SU-DHL-6 (cell line): ENCODE results near the gene FBLN7.
"Not testable (repeated sequence)": the region's sequence is repeated elsewhere in the genome, so short reads cannot be mapped to it uniquely, and the experiment has no call there.

Experiments
- H2AFZ ChIP-seq: fragments of 200-600 bp; sonication (generic); 2 replicates; pipeline ENCODE4 v1.6.1; 2014; ENCODE audit warnings: low read depth, mild to moderate bottlenecking, moderate library complexity, mixed read lengths, antibody characterized with exemption, low read length; ENCODE audit not compliant: severe bottlenecking
- H3F3A ChIP-seq: fragments of 200-600 bp; shearing (Covaris generic); 2 replicates; pipeline ENCODE4 v1.6.0; 2016; ENCODE audit warnings: antibody characterized with exemption, mild to moderate bottlenecking; ENCODE audit not compliant: insufficient read depth
- H3K27ac ChIP-seq: fragments of 200-600 bp; sonication (generic); 2 replicates; pipeline ENCODE4 v1.5.1; 2016; ENCODE audit warnings: low read depth, mild to moderate bottlenecking, low read length, moderate library complexity, mixed read lengths
- H3K27me3 ChIP-seq: fragments of 200-600 bp; sonication (generic), shearing (Covaris generic); 2 replicates; pipeline ENCODE4 v1.6.0; 2014; ENCODE audit warnings: mild to moderate bottlenecking, low read length
- H3K36me3 ChIP-seq: fragments of 200-600 bp; sonication (generic); 2 replicates; pipeline ENCODE4 v1.6.1; 2014; ENCODE audit warnings: mild to moderate bottlenecking, low read length, mixed read lengths
- H3K4me2 ChIP-seq: fragments of 300-600, 200-600 bp; shearing (Covaris generic), sonication (generic); 2 replicates; pipeline ENCODE4 v1.6.0; 2014; ENCODE audit warnings: low read length, low read depth, mild to moderate bottlenecking; ENCODE audit not compliant: poor library complexity, severe bottlenecking
- H3K4me3 ChIP-seq: fragments of 200-600 bp; sonication (generic); 2 replicates; pipeline ENCODE4 v1.5.1; 2014; ENCODE audit warnings: antibody characterized with exemption, low read length, mild to moderate bottlenecking, mixed read lengths; ENCODE audit not compliant: insufficient read depth, poor library complexity, severe bottlenecking
- H3K79me2 ChIP-seq: fragments of 200-600 bp; sonication (generic); 2 replicates; pipeline ENCODE4 v1.6.1; 2014; ENCODE audit warnings: mild to moderate bottlenecking, low read length, moderate library complexity; ENCODE audit not compliant: insufficient read depth
- H3K9ac ChIP-seq: fragments of 200-600 bp; sonication (generic); 2 replicates; pipeline ENCODE4 v1.7.0; 2014; ENCODE audit warnings: mild to moderate bottlenecking, low read length
- H3K9me2 ChIP-seq: fragments of 200-600 bp; sonication (generic); replicated peaks from 2 replicates; pipeline ENCODE4 v1.6.1; 2014; ENCODE audit warnings: low read length; ENCODE audit not compliant: insufficient read depth
- H3K9me3 ChIP-seq: fragments of 200-600 bp; sonication (generic); 2 replicates; pipeline ENCODE4 v1.6.1; 2014; ENCODE audit warnings: low read length, mixed read lengths; ENCODE audit not compliant: insufficient read depth
- H4K20me1 ChIP-seq: fragments of 200-600 bp; sonication (generic); 2 replicates; pipeline ENCODE4 v1.6.1; 2014; ENCODE audit warnings: low read depth, mild to moderate bottlenecking, antibody characterized with exemption, low read length, moderate library complexity, mixed read lengths
- CTCF ChIP-seq: fragments of 200-600 bp; sonication (generic); IDR thresholded peaks from one replicate; pipeline ENCODE4 v1.5.1; 2017; ENCODE audit warnings: antibody characterized with exemption, mild to moderate bottlenecking, low read length, moderate library complexity; ENCODE audit not compliant: insufficient read depth, poor library complexity, severe bottlenecking
- EZH2phosphoT487 ChIP-seq: fragments of 200-600 bp; sonication (generic), shearing (Covaris generic); conservative IDR thresholded peaks from 2 replicates; pipeline ENCODE4 v1.6.1; 2018; ENCODE audit warnings: mild to moderate bottlenecking, antibody characterized with exemption, low read length, moderate library complexity, mixed read lengths

The FBLN7 gene

GRCh38 chr2:112108178-112108832 is 29.9 kb upstream of the FBLN7 start:
- H3K36me3 ChIP-seq: peaks cover 67% of the 10 kb centered on the region
- no peak for TF ChIP-seq EZH2phosphoT487
- TF ChIP-seq CTCF: no peak
- no peaks in the 10 kb centered on the region for H3K79me2 ChIP-seq
- H3K9me3 ChIP-seq: peaks cover 17% of the 10 kb centered on the region; the same call in 1 of the 2 replicates
- H2AFZ ChIP-seq: no peak overlapping the region
- no peak overlapping the region for H3K4me3 ChIP-seq
- H3K27ac ChIP-seq: no peak overlapping the region
- H3K27me3 ChIP-seq: no peaks in the 10 kb centered on the region
- H3K9me2 ChIP-seq: no peaks in the 10 kb centered on the region
- no peaks in the 10 kb centered on the region for H3F3A ChIP-seq
- no peak overlapping the region for H3K4me2 ChIP-seq
- H3K9ac ChIP-seq: no peak overlapping the region
- no peaks in the 10 kb centered on the region for H4K20me1 ChIP-seq

DNA sequence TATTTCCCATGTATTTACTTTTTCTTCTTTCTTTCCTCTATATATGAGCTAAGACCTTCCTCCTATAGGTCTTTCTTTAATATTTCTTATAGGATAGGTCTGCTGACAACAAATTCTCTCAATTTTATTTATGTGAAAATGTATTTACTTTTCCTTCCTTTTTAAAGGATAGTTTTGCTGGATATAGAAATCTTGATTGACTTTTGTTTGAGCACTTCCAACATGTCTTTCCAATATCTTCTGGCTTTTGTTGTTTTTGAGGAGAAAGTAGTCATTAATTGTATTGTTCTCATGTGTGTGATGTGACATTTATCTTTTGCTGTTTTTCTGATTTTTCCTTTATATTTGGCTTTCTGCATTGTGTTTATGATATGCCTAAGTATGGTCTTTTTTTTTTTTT is 28.9 kb upstream of the FBLN7 start:
- no peaks in the 10 kb centered on the region for H3F3A ChIP-seq
- H3K9me3 ChIP-seq: peaks cover 17% of the 10 kb centered on the region; the same call in 1 of the 2 replicates
- TF ChIP-seq CTCF (no peak), EZH2phosphoT487 (no peak)

DNA sequence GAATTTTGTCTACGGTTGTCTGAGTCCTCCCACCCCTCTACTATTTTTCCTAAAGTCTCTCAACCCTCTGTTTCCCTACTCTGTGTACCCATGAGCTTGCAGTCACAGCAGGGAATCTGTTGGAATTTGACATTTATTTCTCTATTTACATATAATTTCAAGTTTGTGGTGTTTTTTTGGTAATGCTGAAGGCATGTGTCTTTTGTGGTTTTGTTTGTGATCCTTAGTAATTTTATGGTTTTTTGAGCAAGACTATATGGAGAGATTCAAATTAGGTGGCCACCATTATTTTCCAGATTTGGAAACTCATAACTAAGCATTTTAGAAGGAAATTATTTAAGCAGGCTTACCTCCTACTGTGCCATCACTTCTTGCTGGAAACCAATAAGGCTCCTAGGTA is 27.2 kb upstream of the FBLN7 start:
- no peaks in the 10 kb centered on the region for H3F3A ChIP-seq
- no peak overlapping the region for H3K4me3 ChIP-seq
- no peak for TF ChIP-seq EZH2phosphoT487
- no peak for TF ChIP-seq CTCF
- no peak overlapping the region for H3K9ac ChIP-seq
- H4K20me1 ChIP-seq: no peaks in the 10 kb centered on the region
- no peak overlapping the region for H3K27ac ChIP-seq
- H3K36me3 ChIP-seq: peaks cover 59% of the 10 kb centered on the region
- H3K27me3 ChIP-seq: no peaks in the 10 kb centered on the region
- no peaks in the 10 kb centered on the region for H3K79me2 ChIP-seq
- H3K4me2 ChIP-seq: no peak overlapping the region
- peaks cover 17% of the 10 kb centered on the region; the same call in 1 of the 2 replicates for H3K9me3 ChIP-seq
- H2AFZ ChIP-seq: no peak overlapping the region
- no peaks in the 10 kb centered on the region for H3K9me2 ChIP-seq

More for the DNA sequence above, 28.9 kb upstream of the FBLN7 start:
- no peak overlapping the region for H3K9ac ChIP-seq
- H3K9me2 ChIP-seq: no peaks in the 10 kb centered on the region
- H3K36me3 ChIP-seq: peaks cover 66% of the 10 kb centered on the region
- no peak overlapping the region for H3K4me3 ChIP-seq
- no peaks in the 10 kb centered on the region for H3K79me2 ChIP-seq
- no peak overlapping the region for H3K27ac ChIP-seq
- H4K20me1 ChIP-seq: no peaks in the 10 kb centered on the region
- no peak overlapping the region for H2AFZ ChIP-seq
- H3K4me2 ChIP-seq: no peak overlapping the region
- no peaks in the 10 kb centered on the region for H3K27me3 ChIP-seq

GRCh38 chr2:112113354-112113753 is 24.8 kb upstream of the FBLN7 start:
- H3K9me2 ChIP-seq, H4K20me1 ChIP-seq, H3K9ac ChIP-seq, H3F3A ChIP-seq, H3K27me3 ChIP-seq, H3K4me2 ChIP-seq, H3K4me3 ChIP-seq, H3K27ac ChIP-seq, H2AFZ ChIP-seq, H3K79me2 ChIP-seq: not testable (repeated sequence)
- Histone ChIP-seq H3K9me3 (peaks cover 15% of the 10 kb centered on the region; the same call in 1 of the 2 replicates), H3K36me3 (peaks cover 50% of the 10 kb centered on the region)
